Kidney epithelial cell (primary cell): ENCODE measurements around the gene KLHL29. TPM values are rescaled to one million over a fixed set of nuclear protein-coding genes. Genes with fewer than 3 reads are reported as not detected.

Source experiments
- DNase-seq: peaks from one replicate; pipeline ENCODE4 v3.0.0-alpha.2; 2010; ENCODE audit warnings: low read depth
- H3K27me3 ChIP-seq: 2 replicates; pipeline ENCODE4 v1.6.0; 2011; ENCODE audit warnings: low read length; ENCODE audit not compliant: control insufficient read depth, insufficient read depth
- H3K36me3 ChIP-seq: 2 replicates; pipeline ENCODE4 v1.5.1; 2011; ENCODE audit warnings: low read length; ENCODE audit not compliant: control insufficient read depth, insufficient read depth
- H3K4me3 ChIP-seq: 2 replicates; pipeline ENCODE4 v1.5.1; 2011; ENCODE audit warnings: low read depth, mild to moderate bottlenecking, control low read depth, low read length
- total RNA-seq: library from RNA; depleted of rRNA; stranded (reverse); fragments of >200 nt; gene quantifications from 2 replicates; pipeline ENCODE4 v1.2.3, GENCODE V29; 2015
- TF ChIP-seq, protein P1 (sequence below): IDR thresholded peaks from 2 replicates; pipeline ENCODE4 v1.5.1; 2011; ENCODE audit warnings: mild to moderate bottlenecking, moderate library complexity, low read length, control low read depth, inconsistent platforms; ENCODE audit not compliant: insufficient read depth, poor library complexity, severe bottlenecking

Gene KLHL29
- total RNA-seq, 1 donor from 2014 or later = 12.4 TPM

DNA sequence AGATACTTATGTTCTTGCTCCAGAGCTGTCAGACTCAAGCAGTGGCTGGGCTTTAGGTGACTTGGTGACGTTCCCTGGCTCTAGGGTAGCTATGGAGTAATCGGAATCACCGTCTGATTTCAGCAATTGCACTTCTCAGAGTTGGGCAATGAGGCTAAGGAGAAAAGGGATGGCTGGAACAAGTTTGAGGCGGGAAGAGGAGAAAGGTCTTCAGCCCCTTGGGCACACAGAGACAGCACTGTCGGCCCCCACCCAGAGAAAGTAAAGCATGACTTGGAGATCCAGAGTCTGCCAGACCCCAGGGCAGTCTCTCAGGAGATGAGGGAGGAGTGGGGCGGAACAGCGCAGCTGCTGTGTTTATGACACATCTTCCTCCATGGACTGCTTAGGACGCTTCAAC is 114.5 kb downstream of the KLHL29 start:
- Histone ChIP-seq H3K36me3 (no peaks in the 10 kb centered on the region), H3K27me3 (no peaks in the 10 kb centered on the region), H3K4me3 (no peak overlapping the region)
- TF ChIP-seq, protein P1, sequence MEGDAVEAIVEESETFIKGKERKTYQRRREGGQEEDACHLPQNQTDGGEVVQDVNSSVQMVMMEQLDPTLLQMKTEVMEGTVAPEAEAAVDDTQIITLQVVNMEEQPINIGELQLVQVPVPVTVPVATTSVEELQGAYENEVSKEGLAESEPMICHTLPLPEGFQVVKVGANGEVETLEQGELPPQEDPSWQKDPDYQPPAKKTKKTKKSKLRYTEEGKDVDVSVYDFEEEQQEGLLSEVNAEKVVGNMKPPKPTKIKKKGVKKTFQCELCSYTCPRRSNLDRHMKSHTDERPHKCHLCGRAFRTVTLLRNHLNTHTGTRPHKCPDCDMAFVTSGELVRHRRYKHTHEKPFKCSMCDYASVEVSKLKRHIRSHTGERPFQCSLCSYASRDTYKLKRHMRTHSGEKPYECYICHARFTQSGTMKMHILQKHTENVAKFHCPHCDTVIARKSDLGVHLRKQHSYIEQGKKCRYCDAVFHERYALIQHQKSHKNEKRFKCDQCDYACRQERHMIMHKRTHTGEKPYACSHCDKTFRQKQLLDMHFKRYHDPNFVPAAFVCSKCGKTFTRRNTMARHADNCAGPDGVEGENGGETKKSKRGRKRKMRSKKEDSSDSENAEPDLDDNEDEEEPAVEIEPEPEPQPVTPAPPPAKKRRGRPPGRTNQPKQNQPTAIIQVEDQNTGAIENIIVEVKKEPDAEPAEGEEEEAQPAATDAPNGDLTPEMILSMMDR = no peak
- DNase-seq = no peak

DNA sequence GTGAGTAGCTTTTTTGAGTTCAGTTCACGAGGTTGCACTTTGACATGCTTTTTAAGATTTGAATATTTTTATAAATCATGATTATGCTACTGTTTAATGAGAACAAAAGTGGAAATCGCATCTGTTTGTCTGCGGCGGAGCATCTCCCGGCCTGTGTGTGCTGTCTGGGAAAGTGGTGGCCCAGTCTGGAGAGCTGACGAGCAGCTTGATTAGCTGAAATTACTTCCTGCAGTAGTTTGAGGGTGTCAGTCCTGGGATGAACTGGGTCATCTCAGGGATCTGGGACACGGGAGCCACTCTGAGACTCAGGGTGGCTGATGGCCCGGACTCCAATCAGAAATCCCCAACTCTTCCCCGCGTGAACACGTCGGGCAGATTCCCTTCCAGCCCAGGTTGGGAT is 115.9 kb downstream of the KLHL29 start:
- TF ChIP-seq, protein P1 = no peak
- no peak for DNase-seq
- Histone ChIP-seq H3K27me3 (no peaks in the 10 kb centered on the region), H3K4me3 (no peak overlapping the region), H3K36me3 (no peaks in the 10 kb centered on the region)

DNA sequence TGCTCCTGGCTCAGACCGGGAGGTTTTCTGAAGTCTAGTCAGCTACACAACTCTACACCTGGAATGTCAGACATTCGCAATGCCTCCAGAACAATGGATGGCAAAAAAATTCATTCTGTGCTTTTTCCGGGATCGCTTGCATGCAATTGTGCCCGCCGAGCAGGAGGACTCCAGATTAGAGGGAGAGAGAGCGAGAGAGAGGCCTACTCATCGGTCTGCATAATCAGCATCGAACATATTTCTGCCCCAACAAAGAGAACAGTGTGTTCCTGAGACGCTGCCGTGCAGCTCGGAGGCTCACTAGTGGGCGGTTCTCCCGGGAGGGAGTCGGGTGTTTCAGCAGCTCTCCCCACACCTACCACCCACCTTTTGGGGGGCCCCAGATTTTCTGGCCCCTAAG is 117.1 kb downstream of the KLHL29 start:
- no peaks in the 10 kb centered on the region for H3K36me3 ChIP-seq
- H3K4me3 ChIP-seq = no peak overlapping the region
- TF ChIP-seq, protein P1 = no peak
- peak; percentile 19 for DNase-seq
- H3K27me3 ChIP-seq = no peaks in the 10 kb centered on the region

DNA sequence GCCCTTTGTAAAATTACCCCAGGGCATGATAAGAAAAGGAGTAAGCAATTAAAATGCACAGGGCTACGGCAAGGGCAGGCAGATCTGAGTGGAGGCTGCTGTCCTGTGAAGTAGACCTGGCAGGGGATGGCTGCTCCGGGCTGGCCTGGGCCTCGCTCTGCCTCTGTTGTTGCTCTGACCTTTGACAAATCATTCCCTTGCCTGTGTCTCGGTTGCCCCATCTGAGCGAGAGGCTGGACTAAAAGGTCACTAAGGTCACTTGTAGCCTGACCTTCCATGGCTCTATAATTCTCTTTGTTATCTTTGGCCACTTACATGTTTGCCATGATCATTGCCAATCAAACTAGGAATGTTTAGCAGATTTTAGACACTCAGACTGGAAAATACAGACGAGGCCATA is 118.1 kb downstream of the KLHL29 start:
- H3K27me3 ChIP-seq = no peaks in the 10 kb centered on the region
- H3K4me3 ChIP-seq = no peak overlapping the region
- TF ChIP-seq, protein P1 = no peak
- DNase-seq = no peak
- no peaks in the 10 kb centered on the region for H3K36me3 ChIP-seq

DNA sequence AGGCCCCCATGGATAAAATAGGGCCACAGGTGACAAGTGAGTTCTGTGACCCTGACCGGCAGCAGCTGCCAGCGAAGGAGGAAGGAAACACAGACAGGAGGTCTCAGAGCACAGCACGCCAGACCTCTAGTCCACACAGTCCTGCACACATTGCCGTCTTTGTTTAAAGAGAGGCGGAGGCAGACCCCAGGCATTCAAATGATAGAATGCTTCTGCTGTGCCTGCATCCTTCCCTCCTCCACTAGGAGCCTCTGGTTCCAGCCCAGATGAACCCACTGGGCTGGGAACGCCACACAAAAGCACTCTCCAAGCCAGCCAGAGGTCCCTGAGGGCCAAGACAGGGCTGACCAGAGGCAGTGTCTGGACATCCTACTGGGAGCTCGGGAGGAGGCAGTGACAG is 118.7 kb downstream of the KLHL29 start:
- TF ChIP-seq, protein P1 = no peak
- no peak for DNase-seq
- no peaks in the 10 kb centered on the region for H3K36me3 ChIP-seq

DNA sequence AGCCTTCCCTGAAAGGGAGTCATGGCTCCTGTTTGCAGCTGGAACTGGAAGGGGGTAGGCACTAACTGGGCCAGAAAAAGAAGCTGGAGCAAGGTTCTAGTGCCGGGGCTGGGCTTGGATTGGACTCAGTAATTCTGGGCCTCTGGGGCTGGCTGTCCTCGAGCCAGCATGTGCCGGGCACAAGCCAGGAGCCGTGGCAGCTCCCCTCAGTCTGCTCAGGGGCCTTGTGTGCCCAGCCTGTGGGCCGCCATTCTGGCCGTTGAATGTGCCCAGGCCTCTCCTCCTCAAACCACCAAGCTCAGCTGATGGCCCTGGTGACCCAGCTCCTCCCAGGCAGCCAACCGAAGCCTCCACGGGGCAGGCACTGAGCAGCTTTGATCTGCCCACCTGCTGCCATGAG is 119.6 kb downstream of the KLHL29 start:
- H3K27me3 ChIP-seq = no peaks in the 10 kb centered on the region
- TF ChIP-seq, protein P1 = no peak
- H3K36me3 ChIP-seq = no peaks in the 10 kb centered on the region
- DNase-seq = no peak
- no peak overlapping the region for H3K4me3 ChIP-seq

More for the DNA sequence above, 118.7 kb downstream of the KLHL29 start:
- no peaks in the 10 kb centered on the region for H3K27me3 ChIP-seq
- no peak overlapping the region for H3K4me3 ChIP-seq
